Neural crest cell (in vitro differentiated cells): ENCODE measurements around the gene MCCC1. TPM values are rescaled to one million over a fixed set of nuclear protein-coding genes. Genes with fewer than 3 reads are reported as not detected.
A peak's percentile ranks its signal among the peaks of the same experiment; 100 is the strongest.

Experiments used
- DNase-seq: peaks from one replicate; pipeline ENCODE4 v3.0.0; 2021; ENCODE audit warnings: low read depth, mixed read lengths, low spot score
- H3K27ac Mint-ChIP-seq: one replicate; pipeline ENCODE4 v1.8.0; 2021; ENCODE audit warnings: mild to moderate bottlenecking, mixed read lengths; ENCODE audit not compliant: unreplicated experiment
- H3K27me3 Mint-ChIP-seq: 2 replicates; pipeline ENCODE4 v1.8.0; 2021; ENCODE audit warnings: low read depth, mild to moderate bottlenecking, mixed read lengths
- H3K36me3 Mint-ChIP-seq: 2 replicates; pipeline ENCODE4 v1.8.0; 2021; ENCODE audit warnings: low read depth, mild to moderate bottlenecking, mixed read lengths
- H3K4me1 Mint-ChIP-seq: 2 replicates; pipeline ENCODE4 v1.8.0; 2021; ENCODE audit warnings: mixed read lengths
- H3K4me3 Mint-ChIP-seq: one replicate; pipeline ENCODE4 v1.8.0; 2021; ENCODE audit warnings: mild to moderate bottlenecking, mixed read lengths
- H3K9me3 Mint-ChIP-seq: 2 replicates; pipeline ENCODE4 v1.8.0; 2021; ENCODE audit warnings: mixed read lengths
- total RNA-seq: library from RNA; stranded (reverse); gene quantifications from 2 replicates; pipeline ENCODE4 v1.2.1, GENCODE V29; 2021
- TF ChIP-seq, protein P1 (sequence below): fragments of 200-600 bp; sonication (generic); conservative IDR thresholded peaks from 2 replicates; pipeline ENCODE4 v1.5.0; 2021; ENCODE audit warnings: antibody characterized with exemption, mild to moderate bottlenecking

Gene MCCC1
- total RNA-seq, 1 donor from 2014 or later = 30.6 TPM

GRCh38 chr3:183061391-183062172 lies 37.7 kb downstream of the MCCC1 start:
- no peak overlapping the region for H3K4me3 Mint-ChIP-seq
- no peaks in the 10 kb centered on the region for H3K27me3 Mint-ChIP-seq
- H3K27ac Mint-ChIP-seq = peak overlapping the region; percentile 78
- TF ChIP-seq, protein P1, sequence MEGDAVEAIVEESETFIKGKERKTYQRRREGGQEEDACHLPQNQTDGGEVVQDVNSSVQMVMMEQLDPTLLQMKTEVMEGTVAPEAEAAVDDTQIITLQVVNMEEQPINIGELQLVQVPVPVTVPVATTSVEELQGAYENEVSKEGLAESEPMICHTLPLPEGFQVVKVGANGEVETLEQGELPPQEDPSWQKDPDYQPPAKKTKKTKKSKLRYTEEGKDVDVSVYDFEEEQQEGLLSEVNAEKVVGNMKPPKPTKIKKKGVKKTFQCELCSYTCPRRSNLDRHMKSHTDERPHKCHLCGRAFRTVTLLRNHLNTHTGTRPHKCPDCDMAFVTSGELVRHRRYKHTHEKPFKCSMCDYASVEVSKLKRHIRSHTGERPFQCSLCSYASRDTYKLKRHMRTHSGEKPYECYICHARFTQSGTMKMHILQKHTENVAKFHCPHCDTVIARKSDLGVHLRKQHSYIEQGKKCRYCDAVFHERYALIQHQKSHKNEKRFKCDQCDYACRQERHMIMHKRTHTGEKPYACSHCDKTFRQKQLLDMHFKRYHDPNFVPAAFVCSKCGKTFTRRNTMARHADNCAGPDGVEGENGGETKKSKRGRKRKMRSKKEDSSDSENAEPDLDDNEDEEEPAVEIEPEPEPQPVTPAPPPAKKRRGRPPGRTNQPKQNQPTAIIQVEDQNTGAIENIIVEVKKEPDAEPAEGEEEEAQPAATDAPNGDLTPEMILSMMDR = no peak
- DNase-seq = no peak
- peaks cover 28% of the 10 kb centered on the region for H3K36me3 Mint-ChIP-seq
- peaks cover 2% of the 10 kb centered on the region for H3K9me3 Mint-ChIP-seq
- no peaks in the 10 kb centered on the region for H3K4me1 Mint-ChIP-seq

DNA sequence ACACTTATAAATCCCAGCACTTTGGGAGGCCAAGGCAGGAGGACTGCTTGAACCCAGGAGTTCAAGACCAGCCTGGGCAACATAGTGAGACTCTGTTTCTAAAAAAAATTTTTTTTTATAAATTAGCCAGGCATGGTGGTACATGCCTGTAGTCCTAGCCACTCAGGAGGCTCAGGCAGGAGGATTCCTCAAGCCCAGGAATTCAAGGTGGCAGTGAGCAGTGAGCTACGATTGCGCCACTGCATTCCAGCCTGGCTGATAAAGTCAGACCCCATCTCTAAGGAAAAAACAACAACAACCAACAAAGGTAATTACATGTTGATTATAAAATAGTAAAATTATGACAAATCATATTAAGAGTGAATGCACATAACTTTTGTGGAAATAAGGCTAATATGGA lies 40.9 kb downstream of the MCCC1 start:
- Mint-ChIP-seq H3K27me3 (no peaks in the 10 kb centered on the region), H3K36me3 (peaks cover 12% of the 10 kb centered on the region), H3K4me3 (no peak overlapping the region), H3K4me1 (no peaks in the 10 kb centered on the region), H3K9me3 (no peaks in the 10 kb centered on the region), H3K27ac (no peak overlapping the region)
- DNase-seq = no peak
- TF ChIP-seq, protein P1 = no peak

GRCh38 chr3:183050706-183051105 lies 48.6 kb downstream of the MCCC1 start:
- TF ChIP-seq, protein P1 = no peak
- Mint-ChIP-seq H3K27me3 (no peaks in the 10 kb centered on the region), H3K9me3 (peaks cover 8% of the 10 kb centered on the region), H3K4me1 (no peaks in the 10 kb centered on the region), H3K36me3 (peaks cover 29% of the 10 kb centered on the region), H3K4me3 (no peak overlapping the region), H3K27ac (no peak overlapping the region)
- DNase-seq = no peak

DNA sequence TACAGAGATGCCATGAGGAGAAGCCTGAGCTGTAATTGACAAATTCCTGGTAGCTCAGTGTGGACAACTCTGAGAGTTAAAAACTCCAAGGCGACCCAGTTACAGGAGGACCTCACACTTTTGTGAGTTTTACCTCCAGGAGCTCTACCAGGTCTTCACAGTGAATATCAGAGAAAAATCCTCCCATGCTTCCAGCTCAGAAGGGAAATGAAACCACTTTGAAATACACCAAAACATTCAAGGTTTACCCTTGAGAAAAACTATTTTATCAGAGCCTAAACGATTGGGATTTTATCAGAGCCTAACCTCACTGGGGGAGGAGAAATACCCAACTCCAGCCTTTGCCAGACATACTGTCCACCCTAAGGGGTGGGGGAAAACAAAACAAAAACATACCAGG lies 52.4 kb downstream of the MCCC1 start:
- H3K4me1 Mint-ChIP-seq = no peaks in the 10 kb centered on the region
- no peak overlapping the region for H3K4me3 Mint-ChIP-seq
- TF ChIP-seq, protein P1 = no peak
- DNase-seq = no peak
- peaks cover 8% of the 10 kb centered on the region for H3K9me3 Mint-ChIP-seq
- peaks cover 39% of the 10 kb centered on the region for H3K36me3 Mint-ChIP-seq
- H3K27me3 Mint-ChIP-seq = no peaks in the 10 kb centered on the region
- H3K27ac Mint-ChIP-seq = no peak overlapping the region

DNA sequence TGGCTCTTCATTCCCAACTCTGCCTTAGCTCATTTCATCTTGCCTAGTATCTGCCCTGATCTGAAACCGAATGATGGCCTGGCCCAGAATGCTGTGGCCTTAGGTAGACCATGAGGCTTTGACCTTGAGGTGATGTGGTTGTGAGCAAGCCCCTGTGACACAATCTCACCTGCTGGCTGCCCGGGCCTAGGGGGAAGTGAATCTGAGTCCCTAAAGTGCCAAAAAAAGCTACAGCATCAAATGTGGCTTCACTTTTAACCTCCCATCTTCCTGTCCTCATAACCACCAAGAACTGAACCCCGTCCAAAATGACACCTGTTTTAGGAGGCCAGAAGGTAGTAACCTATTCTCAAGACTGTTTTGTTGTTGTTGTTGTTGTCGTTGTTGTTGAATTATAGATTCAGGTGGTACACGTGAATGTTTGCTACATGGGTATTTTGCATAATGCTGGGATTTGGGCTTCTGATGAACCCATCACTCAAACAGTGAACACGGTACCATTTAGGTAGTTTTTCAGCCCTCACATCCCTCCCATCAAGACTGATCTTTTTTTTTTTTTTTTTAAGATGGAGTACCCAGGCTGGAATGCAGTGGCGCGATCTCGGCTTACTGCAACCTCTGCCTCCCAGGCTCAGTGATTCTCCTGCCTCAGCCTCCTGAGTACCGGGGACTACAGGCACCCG lies 54.6 kb downstream of the MCCC1 start:
- DNase-seq = no peak
- H3K27me3 Mint-ChIP-seq = no peaks in the 10 kb centered on the region
- TF ChIP-seq, protein P1 = no peak
- peaks cover 26% of the 10 kb centered on the region for H3K36me3 Mint-ChIP-seq
- no peak overlapping the region for H3K4me3 Mint-ChIP-seq
- H3K4me1 Mint-ChIP-seq = no peaks in the 10 kb centered on the region
- no peaks in the 10 kb centered on the region for H3K9me3 Mint-ChIP-seq
- peak overlapping the region; percentile 32 for H3K27ac Mint-ChIP-seq
